Left lung (tissue), 10 donors: ENCODE data around the gene GDI2. TPM values are rescaled to one million over a fixed set of nuclear protein-coding genes. Genes with fewer than 3 reads are reported as not detected.

Experiments used
- ATAC-seq: fragments of 200-7000 bp; cut with Tn5 transposase; one replicate; pipeline ENCODE4 v1.9.1; 2020; ENCODE audit warnings: moderate library complexity
- DNase-seq, 4 donors: peaks; one replicate each; pipeline ENCODE4 v3.0.0-alpha.2; 2013 to 2020
- H3K27ac ChIP-seq, 2 donors: fragments of 200-600 bp; sonication (generic) in 1 of 2; one replicate each; pipeline versions ENCODE4 v1.5.0 to v1.8.0; 2020 to 2021
- H3K27me3 ChIP-seq, 2 donors: fragments of 200-600 bp; sonication (generic) in 1 of 2; one replicate each; pipeline versions ENCODE4 v1.5.0 to v1.8.0; 2020 to 2021
- H3K36me3 ChIP-seq, 2 donors: fragments of 200-600 bp; sonication (generic) in 1 of 2; one replicate each; pipeline versions ENCODE4 v1.5.0 to v1.8.0; 2020 to 2021
- H3K4me1 ChIP-seq, 2 donors: fragments of 200-600 bp; one replicate each; pipeline ENCODE4 v1.8.0; 2021
- H3K4me3 ChIP-seq, 2 donors: fragments of 200-600 bp; sonication (generic) in 1 of 2; one replicate each; pipeline versions ENCODE4 v1.5.0 to v1.8.0; 2020 to 2021; ENCODE audit warnings: mild to moderate bottlenecking in 1 of 2
- H3K9me3 ChIP-seq, 2 donors: fragments of 200-600 bp; sonication (generic) in 1 of 2; one replicate each; pipeline versions ENCODE4 v1.5.0 to v1.8.0; 2020 to 2021
- intact Hi-C, 2 donors: fragments of 100-400 bp; cut with DNase I; formaldehyde crosslinking; loops; one replicate each; pipeline versions ENCODE4 v1.11.2 to v1.14.2; 2022
- polyA plus RNA-seq, 6 donors: library from polyadenylated mRNA; unstranded; fragments of 120-200 nt; gene quantifications; one replicate each; pipeline ENCODE4 v1.2.1, GENCODE V29; 2013; ENCODE audit not compliant: insufficient read length in 6 of 6
- total RNA-seq, 2 donors: library from RNA; stranded (reverse); fragmentation: NEBNext Ultra II Directional; extraction: Animal tissue kit (Norgen Biotek cat#: 25700); gene quantifications; one replicate each; pipeline ENCODE4 v1.2.1, GENCODE V29; 2021
- TF ChIP-seq, protein P1 (sequence below), 2 donors: fragments of 200-600 bp; sonication (generic) in 1 of 2; IDR thresholded peaks; one replicate each; pipeline versions ENCODE4 v1.5.0 to v1.8.0; 2021; ENCODE audit warnings: antibody characterized with exemption in 2 of 2
- donor health status: DM: no; HTN: yes; CAD: no.
- donor health status: DM: no; HTN: no; CAD: no.

GDI2 gene
- total and polyA plus RNA-seq, 8 donors: 196 to 304 (median 252) TPM

- intact Hi-C loops: no loop called here
- no peaks in the 10 kb centered on the region for H3K27me3 ChIP-seq
- no peak overlapping the region for H3K27ac ChIP-seq
- no peaks in the 10 kb centered on the region for H3K9me3 ChIP-seq
- ATAC-seq (no peak), DNase-seq (no peak)
- H3K4me3 ChIP-seq: no peak overlapping the region
- no peaks in the 10 kb centered on the region for H3K36me3 ChIP-seq
- H3K4me1 ChIP-seq: peaks cover 17 to 24% of the 10 kb centered on the region in 2 donors
- TF ChIP-seq, protein P1, sequence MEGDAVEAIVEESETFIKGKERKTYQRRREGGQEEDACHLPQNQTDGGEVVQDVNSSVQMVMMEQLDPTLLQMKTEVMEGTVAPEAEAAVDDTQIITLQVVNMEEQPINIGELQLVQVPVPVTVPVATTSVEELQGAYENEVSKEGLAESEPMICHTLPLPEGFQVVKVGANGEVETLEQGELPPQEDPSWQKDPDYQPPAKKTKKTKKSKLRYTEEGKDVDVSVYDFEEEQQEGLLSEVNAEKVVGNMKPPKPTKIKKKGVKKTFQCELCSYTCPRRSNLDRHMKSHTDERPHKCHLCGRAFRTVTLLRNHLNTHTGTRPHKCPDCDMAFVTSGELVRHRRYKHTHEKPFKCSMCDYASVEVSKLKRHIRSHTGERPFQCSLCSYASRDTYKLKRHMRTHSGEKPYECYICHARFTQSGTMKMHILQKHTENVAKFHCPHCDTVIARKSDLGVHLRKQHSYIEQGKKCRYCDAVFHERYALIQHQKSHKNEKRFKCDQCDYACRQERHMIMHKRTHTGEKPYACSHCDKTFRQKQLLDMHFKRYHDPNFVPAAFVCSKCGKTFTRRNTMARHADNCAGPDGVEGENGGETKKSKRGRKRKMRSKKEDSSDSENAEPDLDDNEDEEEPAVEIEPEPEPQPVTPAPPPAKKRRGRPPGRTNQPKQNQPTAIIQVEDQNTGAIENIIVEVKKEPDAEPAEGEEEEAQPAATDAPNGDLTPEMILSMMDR (IDR thresholded peaks at IDR 0.05): no peak
Observed at GRCh38 chr10:5816170-5816569, 2.9 kb upstream of the GDI2 start.

DNA sequence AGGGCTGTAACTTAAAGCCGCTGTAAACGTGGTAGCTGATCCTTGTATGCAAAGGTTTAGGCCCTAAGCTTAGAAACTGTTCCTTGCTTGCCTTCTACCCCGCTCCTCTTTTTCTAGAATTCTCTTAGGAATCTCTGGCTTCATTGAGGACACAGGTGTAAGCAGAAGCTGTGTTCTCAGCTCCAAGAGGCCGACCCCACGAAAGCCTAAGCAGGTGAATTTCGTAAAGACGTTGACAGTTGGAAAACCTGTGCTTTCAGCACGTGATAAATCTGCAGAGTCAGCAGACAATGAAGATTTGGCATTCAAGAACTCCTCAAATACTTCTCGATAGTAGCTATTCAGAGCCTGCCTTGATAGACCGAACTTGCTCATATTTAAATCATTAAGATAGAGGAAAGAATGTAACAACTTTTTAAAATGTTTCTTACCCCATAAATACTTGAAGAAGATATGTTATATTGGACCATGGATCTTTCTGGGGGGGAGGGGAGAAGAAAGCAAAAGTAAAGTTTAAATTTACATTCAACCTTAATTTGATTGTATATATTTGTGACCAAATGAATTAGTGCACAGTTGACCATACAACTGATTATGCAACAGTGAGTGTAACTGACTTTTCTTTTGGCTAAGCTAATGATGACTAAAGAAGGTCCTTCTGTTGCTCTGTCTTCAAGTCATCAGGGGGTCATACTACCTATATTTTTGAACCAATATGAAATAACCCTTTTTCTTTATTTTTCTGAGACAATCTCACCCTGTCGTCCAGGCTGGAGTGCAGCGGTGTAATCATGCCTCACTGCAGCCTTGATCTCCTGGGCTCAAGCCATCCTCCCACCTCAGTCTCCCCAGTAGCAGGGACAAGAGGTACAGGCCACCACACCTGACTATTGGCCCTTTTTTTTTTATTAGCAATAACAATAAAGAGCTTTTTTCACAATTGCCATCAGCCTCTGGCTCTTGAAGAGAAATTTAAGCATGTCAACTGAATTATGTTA, 1.2 kb upstream of the GDI2 start:
- intact Hi-C loops: no loop called here
- H3K27ac ChIP-seq: peak overlapping the region; percentile 95 to 98
- ATAC-seq (no peak), DNase-seq (no peak)
- H3K9me3 ChIP-seq: no peaks in the 10 kb centered on the region
- H3K27me3 ChIP-seq: no peaks in the 10 kb centered on the region
- peaks cover 34 to 41% of the 10 kb centered on the region in 2 donors for H3K4me1 ChIP-seq
- H3K36me3 ChIP-seq: no peaks in the 10 kb centered on the region
- TF ChIP-seq, protein P1 (IDR thresholded peaks at IDR 0.05): no peak
- peak overlapping the region; percentile 66 to 76 for H3K4me3 ChIP-seq

DNA sequence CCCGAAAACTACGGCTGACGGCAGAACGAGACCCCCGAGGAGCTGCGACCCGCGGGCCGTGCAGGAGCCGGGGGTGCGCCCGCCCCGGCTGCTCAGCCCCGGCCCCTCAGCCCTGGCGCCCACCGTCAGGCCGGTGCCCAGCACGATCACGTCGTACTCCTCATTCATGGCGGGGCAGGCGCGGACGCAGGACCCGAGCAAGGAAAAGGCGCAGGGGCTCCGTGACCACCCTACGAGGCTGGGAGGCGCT, 218 bp downstream of the GDI2 start:
- DNase-seq: no peak

DNA sequence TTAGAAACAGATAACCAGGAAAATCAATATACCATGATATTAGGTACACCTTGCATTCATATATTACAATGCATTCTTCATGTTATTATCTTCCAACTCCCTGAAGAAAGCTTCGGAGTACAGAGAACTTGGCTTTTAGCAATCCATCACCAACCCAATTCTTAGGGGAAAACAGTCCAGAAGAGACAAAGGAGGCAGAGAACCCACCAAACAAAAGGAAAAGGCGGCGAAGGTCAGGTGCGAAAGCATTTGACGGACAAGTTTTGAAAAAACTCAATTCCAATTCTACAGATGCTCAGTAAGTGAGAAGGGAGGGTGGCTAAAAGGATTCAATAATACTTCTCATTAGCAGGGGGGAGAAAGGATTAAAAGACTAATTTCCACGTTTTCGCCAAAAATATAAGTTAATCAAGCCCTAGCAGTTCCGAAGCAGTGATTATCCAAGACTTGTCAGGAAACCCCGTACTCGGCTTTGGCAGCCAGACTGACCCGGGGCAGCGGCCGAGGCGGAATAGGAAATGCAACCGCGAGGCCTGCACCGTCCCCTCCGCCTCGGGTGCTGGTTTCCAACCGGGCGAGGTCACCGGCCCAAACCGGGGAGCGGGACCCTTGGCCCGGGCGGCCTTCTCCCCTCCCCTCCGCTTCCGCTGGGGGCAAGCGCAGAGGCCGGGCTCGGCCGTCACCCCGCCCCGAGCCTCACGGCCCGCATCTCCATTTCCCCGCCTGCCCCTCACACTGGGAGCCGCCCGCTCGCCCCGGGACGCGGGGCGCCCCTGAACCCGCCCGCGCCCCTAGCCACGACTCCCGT, 747 bp downstream of the GDI2 start:
- no peaks in the 10 kb centered on the region for H3K36me3 ChIP-seq
- no peaks in the 10 kb centered on the region for H3K27me3 ChIP-seq
- ATAC-seq: peak; percentile 59
- peak overlapping the region; percentile 66 to 76 for H3K4me3 ChIP-seq
- H3K27ac ChIP-seq: peak overlapping the region; percentile 95 to 98
- intact Hi-C loops: no loop called here
- H3K9me3 ChIP-seq: no peaks in the 10 kb centered on the region
- peak; percentile 25 to 92 (median 54) for DNase-seq
- TF ChIP-seq, protein P1 (IDR thresholded peaks at IDR 0.05): no peak
- peaks cover 38 to 61% of the 10 kb centered on the region in 2 donors for H3K4me1 ChIP-seq

More for the DNA sequence above, 218 bp downstream of the GDI2 start:
- H3K27ac ChIP-seq: peak overlapping the region; percentile 95 to 98
- H3K9me3 ChIP-seq: no peaks in the 10 kb centered on the region
- TF ChIP-seq, protein P1 (IDR thresholded peaks at IDR 0.05): no peak
- H3K4me1 ChIP-seq: peaks cover 37 to 55% of the 10 kb centered on the region in 2 donors
- intact Hi-C loops: no loop called here
- H3K27me3 ChIP-seq: no peaks in the 10 kb centered on the region
- H3K36me3 ChIP-seq: no peaks in the 10 kb centered on the region
- peak; percentile 42 for ATAC-seq
- peak overlapping the region; percentile 66 to 76 for H3K4me3 ChIP-seq

GRCh38 chr10:5811387-5811821, 1.8 kb downstream of the GDI2 start:
- H3K9me3 ChIP-seq: no peaks in the 10 kb centered on the region
- DNase-seq: no peak
- H3K36me3 ChIP-seq: no peaks in the 10 kb centered on the region
- intact Hi-C loops: no loop called here
- no peak overlapping the region for H3K27ac ChIP-seq
- H3K27me3 ChIP-seq: no peaks in the 10 kb centered on the region
- H3K4me1 ChIP-seq: peaks cover 40 to 71% of the 10 kb centered on the region in 2 donors
- H3K4me3 ChIP-seq: peak overlapping the region; percentile 66 to 76
- ATAC-seq: no peak
- TF ChIP-seq, protein P1 (IDR thresholded peaks at IDR 0.05): no peak
